CD4-positive, alpha-beta T cell treated with Interleukin-6 at 100 ng/mL for 8 hours (primary cell): ENCODE results near the gene METTL6.
A peak's percentile ranks its signal among the peaks of the same experiment; 100 is the strongest.
"Not testable (repeated sequence)": the region's sequence is repeated elsewhere in the genome, so short reads cannot be mapped to it uniquely, and the experiment has no call there.

ENCODE experiments used
- DNase-seq: peaks from one replicate; pipeline ENCODE4 v3.0.0-alpha.2; 2020; ENCODE audit warnings: mixed read lengths, low spot score

The METTL6 gene

GRCh38 chr3:15451216-15452113 lies 24.1 kb upstream of the METTL6 start:
- DNase-seq = no peak

- DNase-seq = no peak
Measured at GRCh38 chr3:15450438-15451215, 23.3 kb upstream of the METTL6 start.

DNA sequence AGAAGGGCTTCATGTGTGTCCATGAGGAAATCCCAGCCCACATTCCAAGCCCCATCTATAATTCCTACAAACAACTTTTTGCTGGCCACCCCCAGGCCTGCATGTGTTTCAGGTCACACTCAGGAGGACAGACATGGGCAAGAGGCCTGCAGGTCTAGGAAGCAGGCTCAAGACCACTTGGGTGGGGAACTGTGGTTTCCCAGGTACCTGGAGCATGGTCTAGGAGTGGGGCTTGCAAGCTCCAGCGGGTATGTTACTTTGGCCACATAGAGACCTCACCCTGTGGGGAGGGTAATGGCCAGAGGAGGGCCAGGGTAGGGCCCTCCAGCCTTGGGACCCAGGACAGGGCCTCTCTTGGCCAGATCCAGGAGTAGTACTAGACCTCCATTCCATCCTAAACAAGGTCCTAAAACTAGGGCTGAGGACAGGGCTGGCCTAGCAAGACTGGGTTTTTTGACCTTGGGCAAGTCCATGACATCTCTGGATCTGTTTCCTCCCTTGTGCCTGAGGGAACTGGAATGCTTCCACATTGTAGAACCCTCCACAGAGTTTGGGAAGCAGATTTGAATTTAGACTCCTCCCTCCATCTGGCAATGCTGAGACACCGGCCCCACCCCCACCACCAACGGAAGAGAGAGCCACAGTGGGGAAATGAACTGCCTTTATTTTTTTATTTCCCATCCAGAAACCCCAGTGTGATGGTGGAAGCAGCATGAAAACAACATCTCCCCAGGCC lies 22.3 kb upstream of the METTL6 start:
- no peak for DNase-seq

- DNase-seq = no peak
Measured at GRCh38 chr3:15443826-15444524, 16.6 kb upstream of the METTL6 start.

DNA sequence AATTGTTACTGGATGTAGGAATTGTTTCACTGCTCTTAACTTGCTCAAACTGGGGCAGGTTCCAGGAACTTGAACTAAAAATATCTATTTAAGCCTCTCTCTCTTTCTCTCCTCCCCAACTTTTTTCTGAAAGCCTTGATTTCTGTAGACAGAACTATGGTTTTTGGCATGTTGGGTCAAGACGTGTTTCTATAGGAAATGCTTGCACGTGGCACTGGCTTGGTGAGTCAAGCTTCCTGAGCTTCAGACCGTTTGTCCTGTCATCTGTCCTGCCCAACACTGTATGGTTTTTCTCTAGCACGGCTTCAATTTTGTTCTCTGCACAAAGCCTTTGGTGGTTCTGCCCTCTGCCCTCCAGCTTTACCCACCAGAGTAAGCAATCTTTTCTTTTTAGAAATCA lies 13.5 kb upstream of the METTL6 start:
- DNase-seq = no peak

DNA sequence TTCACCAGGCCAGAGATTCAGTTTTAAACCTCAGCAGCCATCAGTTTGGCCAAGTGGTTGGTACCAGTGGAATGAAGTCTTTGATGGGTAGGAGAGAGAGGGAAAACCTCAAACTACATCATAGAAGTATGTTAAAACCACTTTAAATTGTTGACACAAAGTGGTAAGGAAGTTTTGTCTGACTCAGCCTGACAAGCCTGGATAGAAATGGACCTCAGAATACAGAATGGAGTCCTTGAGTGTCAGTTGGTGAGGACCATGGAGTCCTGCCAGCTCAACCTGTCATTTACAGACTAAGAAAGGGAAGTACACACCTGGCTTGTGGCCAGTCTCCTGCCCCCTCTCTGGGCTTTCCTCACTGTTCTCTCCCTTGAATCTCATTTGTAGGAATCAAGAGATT lies 12.1 kb upstream of the METTL6 start:
- no peak for DNase-seq

GRCh38 chr3:15438983-15439382 lies 11.6 kb upstream of the METTL6 start:
- DNase-seq = no peak

DNA sequence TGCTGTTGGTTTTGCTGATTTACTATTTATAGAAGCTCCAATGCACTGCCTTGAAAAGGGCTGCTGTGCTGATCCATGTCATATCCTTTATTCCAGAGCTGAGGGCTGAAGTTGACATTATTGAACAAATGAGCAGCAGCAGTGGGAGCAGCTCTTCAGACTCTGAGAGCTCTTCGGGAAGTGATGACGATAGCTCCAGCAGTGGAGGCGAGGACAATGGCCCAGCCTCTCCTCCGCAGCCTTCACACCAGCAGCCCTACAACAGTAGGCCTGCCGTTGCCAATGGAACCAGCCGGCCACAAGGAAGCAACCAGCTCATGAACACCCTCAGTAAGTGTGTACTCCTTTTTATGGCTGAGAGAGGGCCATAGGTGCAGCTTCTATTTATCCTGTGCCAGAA lies 8.9 kb upstream of the METTL6 start:
- DNase-seq = no peak

- no peak for DNase-seq
Measured at GRCh38 chr3:15434756-15435155, 7.4 kb upstream of the METTL6 start.

DNA sequence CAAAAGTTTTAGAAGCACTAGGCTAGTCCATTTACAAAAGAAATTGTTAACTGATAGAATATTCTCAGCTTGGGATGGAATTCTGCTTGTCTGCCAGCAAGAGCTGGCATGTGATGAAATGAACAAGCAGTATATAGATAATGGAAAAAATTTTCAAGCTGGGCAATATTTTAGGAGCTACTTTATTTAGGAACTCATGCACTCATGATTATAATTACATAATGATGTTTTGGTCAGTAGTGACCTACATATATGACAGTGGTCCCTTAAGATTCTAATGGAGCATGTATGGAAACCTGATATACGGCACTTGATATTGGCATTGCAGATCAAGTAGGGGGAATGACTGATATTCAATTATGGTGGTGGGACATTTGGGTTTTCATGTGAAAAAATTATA lies 6.2 kb upstream of the METTL6 start:
- DNase-seq = no peak

DNA sequence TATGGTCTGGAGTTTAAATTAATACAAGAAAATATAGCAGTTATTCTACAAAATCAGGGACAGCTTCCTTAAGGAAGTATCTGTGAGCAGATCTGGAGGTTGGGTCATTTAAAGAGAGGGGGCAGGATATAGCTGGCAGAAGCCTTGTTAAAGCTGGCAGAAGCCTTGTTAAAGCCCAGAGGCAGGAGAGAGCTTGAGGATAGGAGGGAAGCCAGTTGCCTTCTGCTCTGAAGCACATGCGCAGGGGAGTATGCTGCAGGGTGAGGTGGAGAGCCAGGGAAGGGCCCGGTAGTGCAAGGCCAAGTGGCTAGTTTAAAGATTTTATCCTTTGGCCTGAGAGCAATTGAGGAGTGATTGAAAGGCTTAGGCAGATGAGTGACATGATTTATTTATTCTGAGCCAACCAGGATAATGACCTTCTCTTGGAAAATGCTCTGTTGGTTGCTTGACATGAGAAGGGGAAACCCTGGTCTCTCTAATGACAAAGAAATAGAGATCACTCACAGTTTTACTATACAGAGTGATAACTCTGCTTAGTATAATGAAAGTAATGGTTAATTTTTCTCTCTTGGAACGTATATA lies 4.0 kb upstream of the METTL6 start:
- DNase-seq = no peak

DNA sequence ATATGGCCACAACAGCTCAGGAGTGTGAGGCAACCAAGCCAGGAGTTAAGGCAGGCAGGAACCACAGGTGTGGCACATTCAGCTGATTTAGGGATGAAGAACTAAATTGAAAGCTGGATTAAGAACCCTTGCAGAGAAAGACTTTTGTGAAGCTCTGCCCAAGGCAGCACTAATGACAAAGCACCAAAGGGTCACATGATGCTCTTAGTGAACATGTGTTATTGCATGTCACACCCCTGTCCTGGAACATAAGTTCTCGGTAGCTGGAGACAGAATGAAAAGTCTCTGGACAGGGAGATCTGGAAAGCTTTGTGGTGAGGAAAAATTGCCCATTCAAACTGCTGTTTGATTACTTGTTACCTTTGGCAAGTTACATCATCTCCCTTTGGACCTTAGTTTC lies 3.3 kb upstream of the METTL6 start:
- no peak for DNase-seq

GRCh38 chr3:15429080-15429479 lies 1.7 kb upstream of the METTL6 start:
- no peak for DNase-seq

- DNase-seq = peak; percentile 9
Measured at GRCh38 chr3:15428539-15428938, 1.2 kb upstream of the METTL6 start.

DNA sequence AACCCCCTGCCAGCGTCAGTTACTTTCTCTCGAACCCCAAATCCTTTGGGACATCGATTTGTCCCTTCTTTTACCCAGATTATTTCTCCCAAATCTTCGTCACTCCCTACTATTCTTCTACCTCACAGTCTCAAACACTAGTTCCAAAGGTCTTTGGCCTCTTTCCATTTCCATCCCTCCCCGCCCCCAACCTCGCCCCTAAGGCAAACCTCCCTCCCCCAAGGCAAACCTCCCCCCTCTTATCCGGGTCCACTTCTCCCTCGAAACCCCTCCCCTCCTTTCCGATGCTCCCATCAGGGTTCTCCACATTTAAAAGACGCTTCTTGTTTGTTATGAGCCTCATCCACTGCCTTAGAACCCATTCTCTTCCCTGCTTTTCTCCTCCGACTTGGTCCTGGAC lies 637 bp upstream of the METTL6 start:
- DNase-seq = no peak

DNA sequence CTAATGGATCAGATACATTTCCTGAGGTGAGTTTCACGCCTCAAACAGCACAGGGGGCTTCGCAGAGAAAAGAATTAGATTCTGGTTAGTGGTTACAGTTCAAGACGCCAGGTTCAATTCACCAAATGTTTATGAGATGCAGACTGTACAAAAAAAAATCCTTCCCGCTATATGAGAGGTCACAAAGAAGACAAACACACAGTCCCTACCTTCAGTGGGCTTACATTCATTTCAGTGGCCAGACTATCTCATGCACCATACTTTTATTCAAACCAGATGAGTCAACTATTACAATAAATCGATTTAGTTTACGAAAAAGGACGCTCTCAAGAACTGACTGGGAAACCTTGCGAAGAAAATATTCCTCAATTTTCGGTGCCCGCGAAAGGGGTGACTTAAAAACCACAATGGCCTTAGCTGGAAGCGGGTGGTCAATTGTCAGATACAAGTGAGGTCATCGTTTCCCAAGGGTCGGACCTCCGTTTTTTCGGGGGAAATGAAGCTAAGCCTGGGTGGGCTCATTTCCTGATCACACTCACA lies 695 bp downstream of the METTL6 start:
- DNase-seq = no peak

GRCh38 chr3:15420871-15421270 lies 6.5 kb downstream of the METTL6 start:
- DNase-seq = no peak

GRCh38 chr3:15410966-15411365 lies 16.4 kb downstream of the METTL6 start:
- not testable (repeated sequence) for DNase-seq

DNA sequence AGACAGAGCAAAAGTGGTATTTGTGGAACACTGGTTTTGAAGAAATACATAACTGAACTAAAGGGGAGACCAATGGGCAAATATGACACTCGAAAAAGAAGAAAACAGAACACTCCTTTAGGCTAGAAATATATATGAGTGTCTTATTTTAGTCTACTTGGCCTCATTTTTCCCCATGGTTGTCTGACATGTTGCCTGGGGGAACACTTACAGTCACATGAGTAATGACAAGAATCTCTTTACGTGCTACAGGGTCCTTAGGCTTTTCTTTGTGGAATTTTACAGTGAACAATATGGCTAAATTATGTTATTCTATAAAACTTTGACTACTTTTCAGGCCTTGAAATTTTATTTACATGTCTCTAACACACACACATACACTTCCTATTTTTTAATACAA lies 17.6 kb downstream of the METTL6 start:
- no peak for DNase-seq

DNA sequence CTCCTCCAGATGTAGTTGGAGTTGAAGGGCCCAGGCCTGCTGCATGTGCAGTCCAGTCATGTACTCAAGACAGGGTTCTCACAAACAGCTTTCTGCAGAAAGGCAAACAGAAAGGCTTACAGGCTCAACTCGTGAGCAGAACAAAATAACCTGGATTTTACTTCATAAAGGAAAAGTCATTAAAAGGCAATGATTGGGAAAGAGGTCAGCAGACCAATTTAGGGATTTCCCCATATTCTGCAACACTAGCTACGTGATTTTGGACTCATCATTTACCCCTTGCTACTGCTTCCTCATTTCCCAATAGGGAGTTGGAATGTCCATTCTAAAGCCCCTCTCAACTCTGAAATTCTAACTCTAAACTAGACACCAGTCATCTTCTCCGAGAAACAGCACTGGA lies 18.1 kb downstream of the METTL6 start:
- no peak for DNase-seq

GRCh38 chr3:15405448-15406050 lies 21.8 kb downstream of the METTL6 start:
- peak; percentile 50 for DNase-seq
